ENCODE data around the gene GMPS. TPM values are rescaled to one million over a fixed set of nuclear protein-coding genes. Genes with fewer than 3 reads are reported as not detected.
A peak's percentile ranks its signal among the peaks of the same experiment; 100 is the strongest.

Gene GMPS
- total and polyA plus RNA-seq, 2 of the 13 experiments (the other 11 are each of a cell fraction or from before 2014, with no cell fraction given): 29.6 to 85.5 TPM

DNA sequence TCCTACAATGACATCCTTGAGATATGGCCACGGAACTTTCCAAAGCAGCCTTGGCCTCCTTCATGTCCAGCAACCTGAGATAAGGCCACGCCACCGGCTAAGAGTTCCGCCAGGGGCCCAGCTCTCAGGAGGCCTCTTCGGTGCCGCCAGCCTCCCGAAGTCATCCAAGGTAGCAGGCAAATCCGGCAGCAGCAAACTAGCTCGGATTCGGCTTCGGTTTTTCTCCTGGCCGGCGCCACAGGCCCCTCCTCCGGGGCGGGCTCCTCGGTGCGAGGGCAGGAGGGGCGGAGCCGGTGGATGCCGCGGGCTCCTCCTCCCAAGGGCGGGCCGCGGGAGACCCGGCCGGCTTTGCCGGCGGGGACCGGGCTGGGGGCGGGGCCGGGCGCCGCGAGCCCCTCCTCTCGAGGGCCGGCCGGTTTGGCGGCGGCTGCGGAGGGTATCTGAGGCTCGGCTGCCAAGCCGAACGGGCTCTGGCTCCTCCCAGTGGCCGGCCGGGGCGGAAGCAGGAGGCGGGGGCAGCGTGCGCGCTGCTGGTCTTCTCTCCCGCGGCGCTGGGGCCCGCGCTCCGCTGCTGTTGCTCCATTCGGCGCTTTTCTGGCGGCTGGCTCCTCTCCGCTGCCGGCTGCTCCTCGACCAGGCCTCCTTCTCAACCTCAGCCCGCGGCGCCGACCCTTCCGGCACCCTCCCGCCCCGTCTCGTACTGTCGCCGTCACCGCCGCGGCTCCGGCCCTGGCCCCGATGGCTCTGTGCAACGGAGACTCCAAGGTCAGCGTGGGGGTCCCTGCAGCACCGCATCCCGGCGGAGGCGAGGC lies at the start of gene GMPS (continued):
- TF ChIP-seq, protein P1, sequence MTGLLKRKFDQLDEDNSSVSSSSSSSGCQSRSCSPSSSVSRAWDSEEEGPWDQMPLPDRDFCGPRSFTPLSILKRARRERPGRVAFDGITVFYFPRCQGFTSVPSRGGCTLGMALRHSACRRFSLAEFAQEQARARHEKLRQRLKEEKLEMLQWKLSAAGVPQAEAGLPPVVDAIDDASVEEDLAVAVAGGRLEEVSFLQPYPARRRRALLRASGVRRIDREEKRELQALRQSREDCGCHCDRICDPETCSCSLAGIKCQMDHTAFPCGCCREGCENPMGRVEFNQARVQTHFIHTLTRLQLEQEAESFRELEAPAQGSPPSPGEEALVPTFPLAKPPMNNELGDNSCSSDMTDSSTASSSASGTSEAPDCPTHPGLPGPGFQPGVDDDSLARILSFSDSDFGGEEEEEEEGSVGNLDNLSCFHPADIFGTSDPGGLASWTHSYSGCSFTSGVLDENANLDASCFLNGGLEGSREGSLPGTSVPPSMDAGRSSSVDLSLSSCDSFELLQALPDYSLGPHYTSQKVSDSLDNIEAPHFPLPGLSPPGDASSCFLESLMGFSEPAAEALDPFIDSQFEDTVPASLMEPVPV (CRISPR knock-in tag; IDR thresholded peaks at IDR 0.05): no peak
- TF ChIP-seq NFYB (CRISPR knock-in tag; IDR thresholded peaks at IDR 0.05) (no peak; the same call in 1 of the 2 replicates), GZF1 (CRISPR knock-in tag; IDR thresholded peaks at IDR 0.05) (no peak), HNRNPH1 (optimal IDR thresholded peaks at IDR 0.05; ENCODE audit: low read depth, low read length) (no peak), ZNF235 (CRISPR knock-in tag; IDR thresholded peaks at IDR 0.05; ENCODE audit: borderline replicate concordance) (0 out of 2 replicates have a peak, but pooled peaks have one; percentile 24), DPF2 (CRISPR knock-in tag; IDR thresholded peaks at IDR 0.05; ENCODE audit: borderline replicate concordance, low read depth) (no peak), ZNF615 (CRISPR knock-in tag; IDR thresholded peaks at IDR 0.05; ENCODE audit: borderline replicate concordance) (no peak), HES4 (CRISPR knock-in tag; IDR thresholded peaks at IDR 0.05; ENCODE audit: borderline replicate concordance) (peak; percentile 82; the same call in 1 of the 2 replicates), ZNF546 (CRISPR knock-in tag; conservative IDR thresholded peaks at IDR 0.05) (no peak; the same call in 1 of the 2 replicates), MXI1 (IDR thresholded peaks at IDR 0.05; ENCODE audit: borderline replicate concordance, low read depth, low read length) (peak; percentile 79), GATAD1 (CRISPR knock-in tag; IDR thresholded peaks at IDR 0.05) (peak; percentile 68), ZNF563 (CRISPR knock-in tag; IDR thresholded peaks at IDR 0.05) (no peak), TP53 (CRISPR knock-in tag; conservative IDR thresholded peaks at IDR 0.05) (0 out of 2 replicates have a peak, but pooled peaks have one; percentile 15), PLSCR1 (CRISPR knock-in tag; IDR thresholded peaks at IDR 0.05; ENCODE audit: borderline replicate concordance) (no peak), ZNF614 (CRISPR knock-in tag; IDR thresholded peaks at IDR 0.05; ENCODE audit: borderline replicate concordance) (no peak), ZNF281 (CRISPR knock-in tag; IDR thresholded peaks at IDR 0.05; ENCODE audit: borderline replicate concordance) (no peak), GLMP (CRISPR knock-in tag; IDR thresholded peaks at IDR 0.05; ENCODE audit: borderline replicate concordance) (no peak)
- TF ChIP-seq, protein P2, sequence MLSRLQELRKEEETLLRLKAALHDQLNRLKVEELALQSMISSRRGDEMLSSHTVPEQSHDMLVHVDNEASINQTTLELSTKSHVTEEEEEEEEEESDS (CRISPR knock-in tag; IDR thresholded peaks at IDR 0.05; ENCODE audit: borderline replicate concordance): no peak
- TF ChIP-seq, protein P3, sequence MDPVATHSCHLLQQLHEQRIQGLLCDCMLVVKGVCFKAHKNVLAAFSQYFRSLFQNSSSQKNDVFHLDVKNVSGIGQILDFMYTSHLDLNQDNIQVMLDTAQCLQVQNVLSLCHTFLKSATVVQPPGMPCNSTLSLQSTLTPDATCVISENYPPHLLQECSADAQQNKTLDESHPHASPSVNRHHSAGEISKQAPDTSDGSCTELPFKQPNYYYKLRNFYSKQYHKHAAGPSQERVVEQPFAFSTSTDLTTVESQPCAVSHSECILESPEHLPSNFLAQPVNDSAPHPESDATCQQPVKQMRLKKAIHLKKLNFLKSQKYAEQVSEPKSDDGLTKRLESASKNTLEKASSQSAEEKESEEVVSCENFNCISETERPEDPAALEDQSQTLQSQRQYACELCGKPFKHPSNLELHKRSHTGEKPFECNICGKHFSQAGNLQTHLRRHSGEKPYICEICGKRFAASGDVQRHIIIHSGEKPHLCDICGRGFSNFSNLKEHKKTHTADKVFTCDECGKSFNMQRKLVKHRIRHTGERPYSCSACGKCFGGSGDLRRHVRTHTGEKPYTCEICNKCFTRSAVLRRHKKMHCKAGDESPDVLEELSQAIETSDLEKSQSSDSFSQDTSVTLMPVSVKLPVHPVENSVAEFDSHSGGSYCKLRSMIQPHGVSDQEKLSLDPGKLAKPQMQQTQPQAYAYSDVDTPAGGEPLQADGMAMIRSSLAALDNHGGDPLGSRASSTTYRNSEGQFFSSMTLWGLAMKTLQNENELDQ (CRISPR knock-in tag; IDR thresholded peaks at IDR 0.05; ENCODE audit: borderline replicate concordance): no peak
